Chondrocyte (in vitro differentiated cells): ENCODE data around the gene RARB. TPM values are rescaled to one million over a fixed set of nuclear protein-coding genes. Genes with fewer than 3 reads are reported as not detected.

Source experiments
- DNase-seq: peaks from one replicate; pipeline ENCODE4 v3.0.0; 2021; ENCODE audit warnings: mixed read lengths, low spot score
- H3K27ac Mint-ChIP-seq: one replicate; pipeline ENCODE4 v1.8.0; 2021; ENCODE audit warnings: mild to moderate bottlenecking, moderate library complexity, mixed read lengths; ENCODE audit not compliant: unreplicated experiment
- H3K27me3 Mint-ChIP-seq: 2 replicates; pipeline ENCODE4 v1.8.0; 2021; ENCODE audit warnings: low read depth, mixed read lengths
- H3K36me3 Mint-ChIP-seq: 2 replicates; pipeline ENCODE4 v1.8.0; 2021; ENCODE audit warnings: low read depth, mixed read lengths
- H3K4me1 Mint-ChIP-seq: 2 replicates; pipeline ENCODE4 v1.8.0; 2021; ENCODE audit warnings: low read depth, mild to moderate bottlenecking, mixed read lengths
- H3K4me3 Mint-ChIP-seq: one replicate; pipeline ENCODE4 v1.8.0; 2021; ENCODE audit warnings: mild to moderate bottlenecking, moderate library complexity, mixed read lengths; ENCODE audit not compliant: unreplicated experiment
- H3K9me3 Mint-ChIP-seq: 2 replicates; pipeline ENCODE4 v1.8.0; 2021; ENCODE audit warnings: low read depth, mixed read lengths
- CTCF ChIP-seq: fragments of 200-600 bp; sonication (generic); IDR thresholded peaks from 2 replicates; pipeline ENCODE4 v1.5.0; 2021; ENCODE audit warnings: antibody characterized with exemption, mild to moderate bottlenecking, moderate library complexity
- total RNA-seq: library from RNA; stranded (reverse); gene quantifications from 3 replicates; pipeline ENCODE4 v1.2.1, GENCODE V29; 2021

The RARB gene
- total RNA-seq, 1 donor from 2014 or later = 5.9 TPM

GRCh38 chr3:25573386-25574171, 145.5 kb downstream of the RARB start:
- DNase-seq = no peak
- peaks cover 54% of the 10 kb centered on the region for H3K4me1 Mint-ChIP-seq
- H3K9me3 Mint-ChIP-seq = no peaks in the 10 kb centered on the region
- TF ChIP-seq CTCF = peak; percentile 2
- H3K4me3 Mint-ChIP-seq = peak overlapping the region; percentile 20
- peak overlapping the region; percentile 92 for H3K27ac Mint-ChIP-seq
- peaks cover 1% of the 10 kb centered on the region for H3K36me3 Mint-ChIP-seq
- H3K27me3 Mint-ChIP-seq = no peaks in the 10 kb centered on the region

GRCh38 chr3:25574172-25574765, 146.2 kb downstream of the RARB start:
- no peaks in the 10 kb centered on the region for H3K9me3 Mint-ChIP-seq

DNA sequence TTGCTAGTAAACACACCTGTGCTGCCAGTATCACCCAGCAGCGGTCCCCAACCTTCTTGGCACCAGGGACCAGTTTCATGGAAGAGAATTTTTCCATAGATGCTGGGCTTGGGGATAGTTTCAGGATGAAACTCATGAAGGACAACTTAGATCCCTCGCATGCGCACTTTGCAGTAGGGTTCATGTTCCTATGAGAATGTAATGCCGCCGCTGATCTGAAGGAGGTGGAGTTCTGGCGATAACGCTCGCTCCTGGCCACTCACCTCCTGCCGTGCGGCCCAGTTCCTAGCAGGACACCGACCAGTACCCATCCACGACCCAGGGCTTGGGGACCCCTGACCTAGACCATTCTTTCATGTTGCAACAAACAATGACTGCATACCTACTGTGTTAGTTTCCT, 146.9 kb downstream of the RARB start:
- H3K27ac Mint-ChIP-seq = no peak overlapping the region
- DNase-seq = no peak
- TF ChIP-seq CTCF = no peak
- no peaks in the 10 kb centered on the region for H3K27me3 Mint-ChIP-seq
- no peak overlapping the region for H3K4me3 Mint-ChIP-seq
- H3K4me1 Mint-ChIP-seq = peaks cover 41% of the 10 kb centered on the region
- H3K9me3 Mint-ChIP-seq = no peaks in the 10 kb centered on the region
- peaks cover 1% of the 10 kb centered on the region for H3K36me3 Mint-ChIP-seq

More at GRCh38 chr3:25574172-25574765, 146.2 kb downstream of the RARB start:
- DNase-seq = no peak
- H3K4me1 Mint-ChIP-seq = peaks cover 48% of the 10 kb centered on the region
- no peaks in the 10 kb centered on the region for H3K27me3 Mint-ChIP-seq
- peak overlapping the region; percentile 60 for H3K27ac Mint-ChIP-seq
- H3K4me3 Mint-ChIP-seq = no peak overlapping the region
- peaks cover 1% of the 10 kb centered on the region for H3K36me3 Mint-ChIP-seq
- no peak for TF ChIP-seq CTCF

DNA sequence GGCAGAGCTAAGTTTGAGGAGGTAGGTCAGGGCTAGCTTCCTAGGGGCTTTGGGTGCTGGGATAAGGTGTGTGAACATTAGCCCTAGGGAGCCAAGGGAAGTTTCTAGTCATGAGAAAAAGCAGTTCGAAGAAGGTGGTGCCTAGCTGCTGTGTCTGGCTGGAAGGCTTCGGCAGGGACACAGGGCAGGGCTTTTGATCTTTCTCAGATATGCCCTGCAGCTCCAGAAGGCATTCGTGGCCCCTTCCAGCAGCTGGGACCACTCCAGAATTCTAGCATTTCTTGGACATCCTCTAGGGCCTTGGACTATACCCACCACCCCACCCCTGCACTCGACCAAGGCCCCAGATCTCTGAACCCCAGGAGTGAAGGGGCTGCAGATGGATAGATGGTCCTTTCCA, 148.1 kb downstream of the RARB start:
- no peaks in the 10 kb centered on the region for H3K36me3 Mint-ChIP-seq
- no peaks in the 10 kb centered on the region for H3K9me3 Mint-ChIP-seq
- no peak for TF ChIP-seq CTCF
- H3K4me1 Mint-ChIP-seq = peaks cover 37% of the 10 kb centered on the region
- no peak overlapping the region for H3K27ac Mint-ChIP-seq
- DNase-seq = no peak
- no peaks in the 10 kb centered on the region for H3K27me3 Mint-ChIP-seq
- H3K4me3 Mint-ChIP-seq = no peak overlapping the region

DNA sequence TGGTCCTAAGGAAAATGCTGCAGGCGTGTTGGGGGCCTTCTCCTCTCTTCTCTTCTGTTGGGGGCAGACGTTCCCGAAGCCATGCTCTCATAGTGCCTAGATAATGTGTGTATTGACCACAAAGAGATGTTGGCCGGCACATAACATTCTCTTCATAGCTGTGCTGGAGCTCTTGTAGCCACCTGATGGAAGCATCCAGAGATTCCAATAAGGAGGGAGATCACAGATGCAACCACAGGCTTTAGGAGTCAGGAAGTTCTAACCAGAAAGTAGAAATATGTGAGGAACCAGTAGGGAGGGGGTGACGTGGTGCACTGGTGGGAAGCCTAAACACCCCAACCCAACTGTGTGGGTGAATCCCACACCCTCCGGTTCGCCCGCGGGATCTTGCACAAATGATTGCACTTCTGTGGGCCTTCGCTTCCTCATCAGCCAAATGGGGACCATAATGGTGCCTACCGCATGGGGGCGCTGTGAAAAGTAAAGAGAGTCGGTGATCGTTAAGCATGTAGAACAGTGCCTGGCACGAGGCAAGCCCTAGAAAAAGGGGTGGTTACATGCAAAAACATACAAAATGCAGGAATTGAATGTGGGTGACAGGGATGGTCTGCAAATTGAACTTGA, 148.9 kb downstream of the RARB start:
- Mint-ChIP-seq H3K4me3 (no peak overlapping the region), H3K27ac (no peak overlapping the region), H3K9me3 (no peaks in the 10 kb centered on the region), H3K4me1 (peaks cover 44% of the 10 kb centered on the region), H3K27me3 (no peaks in the 10 kb centered on the region), H3K36me3 (no peaks in the 10 kb centered on the region)
- TF ChIP-seq CTCF = peak; percentile 15
- no peak for DNase-seq
